ENCODE data around the gene ARID1A. TPM values are rescaled to one million over a fixed set of nuclear protein-coding genes. Genes with fewer than 3 reads are reported as not detected.

The ARID1A gene
- total and polyA plus RNA-seq, 9 of the 15 experiments (the other 6 are each of a cell fraction or from before 2014, with no cell fraction given) = 8.3 to 88.3 (median 22.5) TPM

GRCh38 chr1:26692211-26692792 lies 3.5 kb upstream of the ARID1A start (continued):
- TF ChIP-seq FOXK1 (CRISPR knock-in tag; IDR thresholded peaks at IDR 0.05; ENCODE audit: borderline replicate concordance) (no peak), ZNF696 (CRISPR knock-in tag; conservative IDR thresholded peaks at IDR 0.05) (no peak), NFRKB (IDR thresholded peaks at IDR 0.05; ENCODE audit: low read depth) (peak; percentile 56; the same call in 1 of the 2 replicates), U2AF1 (optimal IDR thresholded peaks at IDR 0.05; ENCODE audit: low read depth, low read length) (peak; percentile 43), PBX2 (CRISPR knock-in tag; IDR thresholded peaks at IDR 0.05; ENCODE audit: low read depth) (no peak), PBX2 (tag; conservative IDR thresholded peaks at IDR 0.05; ENCODE audit: low read depth) (peak; percentile 91), ZBTB2 (IDR thresholded peaks at IDR 0.05) (peak; percentile 33; the same call in 1 of the 2 replicates), NR2C1 (IDR thresholded peaks at IDR 0.05) (no peak), NR2C1 (tag; IDR thresholded peaks at IDR 0.05) (no peak), CBX3 (IDR thresholded peaks at IDR 0.05; ENCODE audit: borderline replicate concordance in 1 of 2, low read length in 2 of 2) (peak in 1 of 2 experiments; percentile 76; a peak in 2 of 3 replicates), ZNF695 (CRISPR knock-in tag; IDR thresholded peaks at IDR 0.05) (no peak), RB1 (IDR thresholded peaks at IDR 0.05; ENCODE audit: low read depth) (peak; percentile 73), ZFX (CRISPR knock-in tag; IDR thresholded peaks at IDR 0.05) (no peak; the same call in 1 of the 2 replicates), CBX8 (IDR thresholded peaks at IDR 0.05; ENCODE audit: borderline replicate concordance, extremely low read depth, low read depth, low read length, poor library complexity, severe bottlenecking) (no peak), POLR2G (IDR thresholded peaks at IDR 0.05; ENCODE audit: low read depth, low read length) (no peak), DLX4 (CRISPR knock-in tag; IDR thresholded peaks at IDR 0.05) (no peak), MAZ (CRISPR knock-in tag; conservative IDR thresholded peaks at IDR 0.05 in 1 of 2, IDR thresholded peaks at IDR 0.05 in 1 of 2) (peak in 1 of 2 experiments; percentile 90; a peak in 2 of 4 replicates), NONO (IDR thresholded peaks at IDR 0.05; ENCODE audit: low read depth in 2 of 2, low read length in 1 of 2) (0 out of 4 replicates have a peak, but pooled peaks of 1 of the 2 experiments have one; percentile 8), HCFC1 (IDR thresholded peaks at IDR 0.05; ENCODE audit: low read depth, low read length) (no peak; the same call in none of the 2 replicates), CBX1 (IDR thresholded peaks at IDR 0.05; ENCODE audit: low read depth) (no peak), DEAF1 (CRISPR knock-in tag; IDR thresholded peaks at IDR 0.05) (no peak), U2AF2 (optimal IDR thresholded peaks at IDR 0.05; ENCODE audit: low read depth, low read length) (no peak)

Data from K562 (cell line).